RCC 7860 (cell line): ENCODE data around the gene LRPAP1.

Experiments used
- DNase-seq: peaks from one replicate; pipeline ENCODE4 v3.0.0-alpha.2; 2015; ENCODE audit warnings: low spot score
- FAIRE-seq: peaks from 2 replicates; lab custom pipeline; 2012; peaks lifted over from hg19 to GRCh38; lab: Jason Lieb, UNC

The LRPAP1 gene

GRCh38 chr4:3476341-3476747 is 55.9 kb downstream of the LRPAP1 start:
- FAIRE-seq (no peak), DNase-seq (no peak)

DNA sequence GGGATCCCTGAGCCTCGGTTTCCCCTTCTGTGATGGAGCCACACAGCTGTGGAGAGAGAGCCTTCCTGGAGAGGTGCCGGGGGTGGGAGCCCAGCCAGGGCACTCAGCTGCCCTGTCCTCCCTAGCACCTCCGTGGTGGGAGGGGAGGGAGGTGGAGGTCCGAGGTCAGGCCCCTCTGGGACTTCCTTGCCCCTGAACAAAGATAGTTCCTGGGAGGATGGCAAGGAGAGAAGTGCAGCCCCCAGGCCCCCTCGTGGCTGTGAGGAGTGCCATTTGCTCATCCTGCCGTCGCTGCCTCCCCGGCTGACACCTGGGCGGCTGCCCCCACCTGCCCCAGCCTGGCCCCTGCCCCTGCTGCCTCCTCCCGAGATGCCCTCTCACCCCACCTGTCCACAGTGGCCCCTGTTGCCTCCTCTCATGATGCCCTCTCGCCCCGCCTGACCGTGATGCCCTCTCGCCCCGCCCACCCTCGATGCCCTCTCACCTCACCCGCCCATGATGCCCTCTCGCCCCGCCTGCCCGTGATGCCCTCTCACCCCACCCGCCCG is 56.4 kb downstream of the LRPAP1 start:
- DNase-seq (no peak), FAIRE-seq (no peak)

GRCh38 chr4:3475041-3475712 is 57.0 kb downstream of the LRPAP1 start:
- FAIRE-seq: no peak
- no peak for DNase-seq

- no peak for FAIRE-seq
- no peak for DNase-seq
Observed at GRCh38 chr4:3473996-3474765, 58.0 kb downstream of the LRPAP1 start.

GRCh38 chr4:3473181-3473950 is 58.9 kb downstream of the LRPAP1 start:
- no peak for DNase-seq
- FAIRE-seq: no peak

DNA sequence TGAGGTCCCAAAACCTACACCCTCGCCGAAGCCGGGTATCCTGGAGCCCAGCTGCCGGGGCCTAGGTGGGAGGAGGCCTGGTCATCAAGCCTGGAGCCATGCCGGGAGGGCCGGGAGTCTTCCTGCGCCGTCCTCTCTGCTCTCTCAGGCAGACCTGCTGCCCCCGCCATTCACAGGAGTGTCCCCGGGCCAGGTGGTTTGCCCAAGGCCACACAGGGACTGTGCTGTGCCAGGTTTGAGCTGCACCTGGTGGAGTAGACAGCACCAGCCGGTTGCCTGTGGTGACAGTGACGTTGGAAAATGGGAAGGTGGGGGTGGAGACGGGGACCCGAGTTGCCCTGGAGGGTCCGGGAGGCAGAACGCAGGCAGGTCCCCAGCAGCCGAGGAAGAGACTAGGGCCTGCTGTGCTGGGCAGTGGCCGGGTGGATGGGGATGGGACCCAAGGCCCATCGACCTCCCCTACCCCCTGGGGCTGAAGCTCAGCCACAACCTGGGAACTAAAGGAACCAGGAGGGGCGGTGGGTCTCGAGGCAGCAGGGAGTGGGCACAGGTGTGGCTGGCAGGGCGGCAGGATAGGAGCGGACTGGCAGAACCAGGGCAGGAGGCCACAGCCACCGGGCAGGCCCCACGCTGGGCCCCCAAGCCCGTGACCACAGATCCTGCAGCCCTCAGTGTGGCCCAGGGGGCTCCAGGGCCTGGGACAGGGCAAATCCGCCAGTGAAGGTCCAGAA is 59.6 kb downstream of the LRPAP1 start:
- no peak for FAIRE-seq
- no peak for DNase-seq

- no peak for DNase-seq
- no peak for FAIRE-seq
Observed at GRCh38 chr4:3471886-3472285, 60.3 kb downstream of the LRPAP1 start.

DNA sequence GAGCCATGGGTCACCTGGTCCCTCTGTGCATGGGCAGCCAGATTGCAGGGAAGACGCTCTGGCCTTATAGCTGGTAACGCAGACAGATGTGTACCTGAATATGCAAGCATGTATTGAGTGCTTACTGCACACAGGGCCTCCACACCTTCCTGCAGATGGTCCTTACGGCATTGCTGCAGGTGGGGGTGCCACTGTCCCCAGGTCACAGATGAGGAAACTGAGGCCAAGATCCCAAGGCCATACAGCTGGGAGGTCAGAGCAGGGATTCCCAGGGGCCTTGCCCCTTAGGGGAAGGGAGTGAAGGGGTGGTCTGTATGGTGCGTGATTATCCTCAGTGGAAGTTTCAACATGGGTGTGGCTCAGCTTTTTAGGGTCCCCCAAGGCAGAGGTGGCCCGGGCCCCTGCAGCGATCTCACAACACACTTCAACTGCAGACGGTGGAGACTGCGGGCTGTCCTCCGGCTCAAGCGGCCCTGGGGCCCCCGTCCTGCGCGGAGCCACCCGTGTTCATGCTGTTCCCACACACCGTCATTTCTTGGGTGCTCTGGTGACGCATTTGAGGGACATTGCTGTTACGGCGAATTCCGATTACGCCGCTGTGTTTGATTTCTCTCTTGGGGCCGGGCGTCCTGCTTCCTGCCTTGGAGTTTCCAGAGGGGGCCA is 61.0 kb downstream of the LRPAP1 start:
- DNase-seq (no peak), FAIRE-seq (no peak)

- FAIRE-seq: no peak
- no peak for DNase-seq
Observed at GRCh38 chr4:3470244-3471097, 61.8 kb downstream of the LRPAP1 start.

GRCh38 chr4:3469386-3470243 is 62.6 kb downstream of the LRPAP1 start:
- no peak for DNase-seq
- FAIRE-seq: no peak

DNA sequence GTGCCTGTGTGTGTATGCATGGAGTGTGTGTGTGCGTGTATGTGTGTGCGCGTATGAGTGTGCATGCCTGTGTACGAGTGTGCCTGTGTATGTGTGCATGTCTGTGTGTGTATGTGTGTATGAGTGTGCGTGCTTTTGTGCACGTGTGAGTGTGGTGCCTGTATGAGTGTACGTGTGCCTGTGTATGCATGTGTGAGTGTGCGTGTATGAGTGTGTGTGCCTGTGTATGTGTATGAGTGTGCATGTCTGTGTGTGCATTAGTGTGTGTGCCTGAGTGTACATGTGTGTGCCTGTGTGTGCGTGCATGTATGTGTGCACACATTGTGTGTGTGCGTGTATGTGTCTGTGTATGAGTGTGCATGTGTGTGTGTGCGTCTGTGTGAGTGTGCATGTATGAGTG is 63.4 kb downstream of the LRPAP1 start:
- FAIRE-seq: no peak

DNA sequence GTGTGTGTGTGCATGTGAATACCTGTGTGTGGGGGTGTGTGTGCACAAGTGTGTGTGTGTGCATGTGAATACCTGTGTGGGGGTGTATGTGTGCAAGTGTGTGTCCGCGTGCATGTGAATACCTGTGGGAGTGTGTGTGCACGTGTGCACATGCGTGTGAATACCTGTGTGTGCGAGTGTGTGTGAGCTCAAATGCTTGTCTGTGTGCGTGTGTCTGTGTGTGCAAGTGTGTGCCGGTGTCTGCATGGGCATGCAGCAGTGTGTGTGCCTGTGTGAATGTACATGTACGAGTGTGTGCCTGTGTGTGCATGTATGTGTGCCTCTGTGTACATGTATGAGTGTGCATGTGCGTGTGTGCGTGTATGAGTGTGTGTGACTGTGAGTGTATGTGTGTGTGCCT is 64.1 kb downstream of the LRPAP1 start:
- DNase-seq: no peak
- FAIRE-seq: no peak

More for the DNA sequence above, 63.4 kb downstream of the LRPAP1 start:
- no peak for DNase-seq

DNA sequence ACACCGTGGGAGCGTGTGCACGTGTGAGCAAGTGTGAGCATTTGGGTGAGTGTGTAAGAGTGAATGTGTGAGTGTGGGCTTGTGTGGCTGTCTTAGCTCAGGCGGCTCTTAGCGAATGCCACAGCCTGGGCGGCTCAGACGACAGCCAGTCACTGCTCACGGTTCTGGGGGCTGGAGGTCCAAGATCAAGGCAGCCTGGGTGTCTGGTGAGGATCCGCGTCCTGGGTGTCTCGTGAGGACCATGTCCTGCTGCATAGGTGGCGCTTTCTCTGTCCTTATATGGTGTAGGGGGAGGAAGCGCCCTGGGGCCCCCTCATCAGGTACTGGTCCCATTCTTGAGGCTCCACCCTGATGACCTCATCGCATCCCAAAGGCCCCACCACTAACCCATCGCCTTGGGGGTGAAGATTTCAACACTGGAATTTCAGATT is 64.6 kb downstream of the LRPAP1 start:
- DNase-seq: no peak
- FAIRE-seq: no peak

GRCh38 chr4:3466691-3467600 is 65.3 kb downstream of the LRPAP1 start:
- no peak for DNase-seq
- FAIRE-seq: no peak

DNA sequence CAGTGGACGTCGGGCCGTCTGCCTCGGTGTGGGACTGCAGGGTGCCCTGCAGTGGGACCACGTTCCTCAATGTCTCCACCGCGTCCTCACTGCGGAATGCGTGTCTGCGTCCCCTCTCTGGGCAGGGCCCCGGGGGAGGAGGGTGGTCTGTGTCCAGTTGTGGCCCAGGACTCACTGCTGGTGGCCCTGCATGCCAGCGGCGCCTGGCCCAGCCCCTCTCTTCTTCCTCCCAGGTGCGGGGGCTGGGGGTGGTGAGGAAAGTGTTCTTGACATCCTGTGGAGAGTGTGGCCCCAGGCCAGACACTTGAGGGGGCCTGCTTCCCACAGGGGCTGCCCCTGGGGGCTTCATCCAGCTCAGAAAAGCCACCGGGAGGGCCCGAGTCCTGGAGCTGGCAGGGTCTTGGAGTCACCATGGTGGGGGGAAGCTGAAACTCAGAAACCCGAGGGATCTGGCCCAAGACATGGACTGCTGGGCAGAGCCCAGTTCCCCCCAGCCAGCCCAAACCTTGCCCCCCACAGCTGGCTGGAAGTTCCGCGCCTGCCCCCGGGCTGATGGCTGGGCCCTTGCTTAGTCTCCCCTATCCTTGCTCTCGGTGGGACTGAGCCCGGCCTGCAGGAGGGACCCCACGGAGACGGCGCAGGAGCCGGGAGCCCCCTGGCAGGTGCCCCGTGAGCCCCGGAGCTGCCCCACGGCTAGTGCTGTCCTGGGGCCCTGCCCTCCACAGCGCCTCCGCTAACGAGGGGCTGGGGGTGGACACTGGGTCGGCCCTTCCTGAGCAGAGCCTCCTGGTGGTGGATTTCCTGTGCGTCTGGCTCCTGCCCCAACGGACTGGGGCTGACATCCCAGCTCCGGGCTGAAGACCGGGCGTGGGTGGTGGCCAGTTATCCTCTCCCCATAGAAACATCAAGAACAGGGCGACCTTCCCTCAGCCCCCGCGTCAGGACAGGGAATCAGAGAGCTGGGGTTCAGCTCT is 66.2 kb downstream of the LRPAP1 start:
- FAIRE-seq (no peak), DNase-seq (no peak)
